H4 (cell line): Measurements from ENCODE around the gene TMEM178B. TPM values are rescaled to one million over a fixed set of nuclear protein-coding genes. Genes with fewer than 3 reads are reported as not detected.
"Not testable (repeated sequence)": the region's sequence is repeated elsewhere in the genome, so short reads cannot be mapped to it uniquely, and the experiment has no call there.

ENCODE experiments used
- DNase-seq: peaks from one replicate; pipeline ENCODE4 v3.0.0-alpha.2; 2015; ENCODE audit warnings: low spot score
- total RNA-seq: library from RNA; depleted of rRNA; stranded (reverse); fragments of >200 nt; shearing (Covaris generic); gene quantifications from 2 replicates; pipeline ENCODE4 v1.2.3, GENCODE V29; 2014

The TMEM178B gene
- total RNA-seq, 1 experiment from 2014 or later = 0.04 TPM

GRCh38 chr7:141074162-141074991 is 513 bp downstream of the TMEM178B start:
- no peak for DNase-seq

DNA sequence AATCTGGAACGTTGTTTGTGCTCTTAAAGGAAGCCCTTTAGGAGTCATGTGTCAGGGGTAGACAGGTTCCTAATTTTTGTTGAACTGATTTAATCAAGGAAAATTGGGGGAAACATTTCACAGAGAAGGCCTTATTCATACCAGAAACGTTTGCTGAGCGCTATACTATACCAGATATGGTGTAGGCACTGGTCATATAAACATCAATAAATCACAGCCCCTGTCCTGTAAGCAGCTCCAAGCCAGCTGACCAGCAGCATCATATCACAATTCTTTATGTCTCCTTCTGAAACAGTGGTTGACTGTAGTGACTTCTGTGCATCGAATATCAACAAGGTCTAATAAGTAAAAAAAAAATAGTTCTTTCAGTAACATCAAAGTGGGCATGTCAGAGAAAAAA is 1.1 kb downstream of the TMEM178B start:
- no peak for DNase-seq

DNA sequence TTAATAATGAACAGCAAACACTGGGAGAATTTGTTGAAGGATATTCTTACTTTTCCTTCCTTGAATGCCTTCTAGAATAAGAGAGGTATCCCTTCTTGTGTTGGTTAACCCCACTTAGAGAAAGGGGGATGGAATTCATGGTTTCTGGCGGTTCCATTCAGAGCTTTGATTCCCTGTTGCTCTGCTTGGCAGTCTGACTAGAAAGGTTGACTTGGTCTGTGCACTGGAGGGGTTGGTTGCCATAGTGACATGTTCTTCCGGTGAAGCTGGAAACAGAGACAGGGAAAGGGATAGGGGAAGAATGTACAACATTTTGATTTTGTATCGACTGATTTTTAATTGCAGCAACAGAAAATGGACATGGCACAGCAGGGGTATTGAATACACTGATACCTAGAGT is 2.5 kb downstream of the TMEM178B start:
- no peak for DNase-seq

DNA sequence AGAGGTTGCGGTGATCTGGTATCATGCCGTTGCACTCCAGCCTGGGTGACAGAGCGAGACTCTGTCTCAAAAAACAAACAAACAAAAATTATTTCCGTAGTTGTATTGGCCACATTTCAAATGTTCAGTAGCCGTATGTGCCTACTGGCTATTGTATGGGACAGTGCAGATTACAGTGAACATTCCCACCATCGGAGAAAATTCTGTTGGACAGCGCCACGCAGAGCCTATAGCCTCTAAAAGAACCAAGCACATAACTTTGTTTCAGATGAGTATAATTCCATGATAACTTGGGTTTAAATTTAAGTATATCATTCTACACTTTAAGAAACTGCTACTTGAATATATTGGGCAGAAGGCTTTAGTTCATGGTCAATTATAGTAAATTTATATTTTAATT is 5.4 kb downstream of the TMEM178B start:
- no peak for DNase-seq

GRCh38 chr7:141089490-141089889 is 15.6 kb downstream of the TMEM178B start:
- DNase-seq = not testable (repeated sequence)

DNA sequence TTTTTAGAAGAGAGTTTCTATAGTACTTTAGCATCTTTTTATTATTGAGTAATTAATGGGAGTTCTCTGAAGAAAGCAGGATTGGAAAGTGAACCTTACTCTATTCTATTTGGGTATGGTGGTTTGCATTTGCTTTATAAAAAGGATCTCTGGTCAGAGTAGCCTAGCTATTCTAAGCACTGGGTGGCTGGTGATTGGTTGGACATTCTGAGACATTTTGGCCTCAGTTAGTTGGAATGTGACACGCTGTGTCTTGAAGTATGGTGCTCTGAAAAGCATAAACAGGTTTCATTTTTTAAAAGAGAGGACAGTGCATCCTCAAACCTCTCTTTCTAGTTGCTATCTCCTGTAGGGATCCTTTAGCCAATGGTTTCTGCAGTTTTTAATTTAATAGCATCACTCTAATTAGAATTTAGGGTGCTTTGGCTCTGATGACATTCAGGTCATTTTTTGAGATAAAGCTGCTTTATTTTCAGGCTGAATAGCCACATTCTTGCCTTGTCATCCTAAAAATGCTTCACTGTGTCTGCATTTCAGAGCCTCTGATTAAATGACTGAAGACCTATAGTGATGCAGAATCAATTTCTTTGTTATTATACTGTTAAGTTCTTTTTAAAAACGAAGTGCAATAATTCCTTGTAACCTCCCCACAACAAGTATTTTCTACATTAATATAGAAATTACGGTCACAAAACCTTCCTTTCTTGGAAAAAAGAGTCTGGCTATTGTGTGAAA is 20.6 kb downstream of the TMEM178B start:
- DNase-seq = no peak

DNA sequence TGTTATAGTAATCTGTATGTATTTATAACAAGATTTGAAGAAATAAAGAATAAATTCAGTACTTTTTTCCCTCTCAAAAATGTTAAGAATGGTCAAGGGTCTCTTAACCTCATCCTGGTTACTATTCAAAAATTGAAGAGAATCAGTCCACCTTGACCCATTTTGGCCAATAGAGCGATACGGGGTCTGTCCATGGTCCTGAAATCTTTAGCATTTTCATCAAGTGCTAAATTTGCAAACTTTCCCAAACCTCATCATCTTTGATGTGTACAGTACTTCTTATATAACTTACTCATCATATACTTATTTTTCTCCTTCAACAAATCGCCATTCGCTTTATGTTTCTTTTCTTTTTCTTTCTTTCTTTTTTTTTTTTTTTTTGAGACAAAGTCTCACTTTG is 23.6 kb downstream of the TMEM178B start:
- no peak for DNase-seq

DNA sequence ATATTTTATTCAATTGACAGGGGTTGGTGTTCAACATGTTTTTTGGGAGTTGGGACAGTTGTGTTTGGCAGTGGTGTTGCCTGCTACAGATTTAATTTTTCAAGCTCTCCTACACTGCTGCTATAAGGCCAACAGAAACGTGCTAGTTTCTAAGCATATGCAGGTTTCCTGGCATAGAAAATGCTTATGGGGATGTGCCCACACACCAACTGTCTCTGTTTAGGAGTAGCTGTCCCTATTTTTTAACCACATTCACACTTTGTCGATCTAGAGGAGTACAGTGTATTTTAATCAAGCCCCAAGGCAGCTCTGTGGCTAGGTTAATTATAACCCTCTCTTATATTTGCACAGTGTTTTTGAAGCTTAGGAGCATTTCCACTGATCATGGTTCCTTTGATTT is 28.6 kb downstream of the TMEM178B start:
- DNase-seq = no peak

- DNase-seq = no peak
These were observed 30.1 kb downstream of the TMEM178B start for GRCh38 chr7:141103847-141104429.

- no peak for DNase-seq
These were observed 39.3 kb downstream of the TMEM178B start for GRCh38 chr7:141113131-141113530.

GRCh38 chr7:141114029-141114664 is 40.3 kb downstream of the TMEM178B start:
- DNase-seq = no peak

- DNase-seq = no peak
These were observed 42.1 kb downstream of the TMEM178B start for GRCh38 chr7:141115965-141116364.

DNA sequence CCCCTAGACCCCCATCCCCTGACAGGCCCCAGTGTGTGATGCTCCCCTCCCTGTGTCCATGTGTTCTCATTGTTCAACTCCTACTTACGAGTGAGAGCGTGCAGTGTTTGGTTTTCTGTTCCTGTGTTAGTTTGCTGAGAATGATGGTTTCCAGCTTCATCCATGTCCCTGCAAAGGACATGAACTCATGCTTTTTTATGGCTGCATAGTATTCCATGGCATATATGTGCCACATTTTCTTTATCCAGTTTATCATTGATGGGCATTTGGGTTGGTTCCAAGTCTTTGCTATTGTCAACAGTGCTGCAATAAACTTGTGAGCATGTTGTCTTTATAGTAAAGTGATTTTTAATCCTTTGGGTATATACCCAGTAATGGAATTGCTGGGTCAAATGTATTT is 42.8 kb downstream of the TMEM178B start:
- DNase-seq = not testable (repeated sequence)

- no peak for DNase-seq
These were observed 44.9 kb downstream of the TMEM178B start for GRCh38 chr7:141118767-141119166.

DNA sequence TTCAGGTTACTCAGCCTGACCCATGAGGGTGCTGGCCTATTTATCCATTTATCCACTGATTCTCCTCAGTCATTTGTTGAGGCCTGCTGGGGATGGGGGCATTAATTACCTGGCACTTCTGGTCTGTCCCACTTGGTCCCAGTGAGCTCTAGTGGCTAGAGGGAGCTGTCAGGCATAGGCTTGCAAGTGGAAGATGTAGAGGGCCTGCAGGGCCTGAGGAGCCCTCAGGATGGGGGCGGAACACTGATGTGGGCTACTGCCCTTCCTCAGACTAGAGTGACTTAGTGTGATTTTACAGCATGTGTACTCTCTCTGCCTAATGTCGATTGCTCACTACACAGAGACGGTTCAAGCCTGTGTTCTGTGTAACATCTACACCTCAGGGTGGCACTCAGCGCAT is 45.3 kb downstream of the TMEM178B start:
- DNase-seq = no peak

- no peak for DNase-seq
These were observed 48.9 kb downstream of the TMEM178B start for GRCh38 chr7:141122736-141123135.

DNA sequence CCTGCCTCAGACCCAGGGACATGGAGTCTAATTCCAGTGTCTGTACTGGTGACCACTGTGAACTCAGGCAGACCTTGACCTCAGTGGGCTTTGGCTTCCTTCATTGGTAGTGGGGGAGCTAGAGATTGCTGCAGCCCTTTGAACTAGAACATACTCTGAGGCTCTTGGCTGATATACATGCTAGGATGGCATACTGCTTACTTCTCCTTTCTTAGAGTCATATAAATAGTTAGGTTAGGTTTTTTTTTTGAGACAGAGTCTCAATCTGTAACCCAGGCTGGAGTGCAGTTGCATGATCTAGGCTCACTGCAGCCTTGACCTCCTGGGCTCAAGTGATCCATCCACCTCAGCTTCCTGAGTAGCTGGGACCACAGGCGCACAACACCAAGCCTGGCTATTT is 49.7 kb downstream of the TMEM178B start:
- no peak for DNase-seq

- DNase-seq = no peak
These were observed 52.2 kb downstream of the TMEM178B start for GRCh38 chr7:141126107-141126506.

- no peak for DNase-seq
These were observed 54.6 kb downstream of the TMEM178B start for GRCh38 chr7:141128506-141128905.

DNA sequence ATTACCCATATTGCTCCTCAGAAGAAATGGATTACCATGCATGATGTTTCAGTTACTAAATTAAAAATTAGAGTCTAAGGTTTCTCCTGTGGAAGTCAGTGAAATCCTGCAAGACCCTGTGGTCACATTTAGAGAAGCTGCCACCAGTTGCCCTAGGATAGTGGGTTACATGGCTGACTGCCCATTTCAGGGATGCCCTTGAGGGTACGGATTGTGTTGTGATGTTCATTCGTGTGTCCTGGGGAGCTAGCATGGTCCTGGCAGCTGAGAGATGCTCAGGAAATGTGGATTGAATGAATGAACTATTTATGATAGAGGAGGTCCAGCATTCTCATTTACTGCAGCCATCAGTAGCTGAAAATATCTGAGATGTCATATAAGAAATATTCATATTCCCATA is 55.1 kb downstream of the TMEM178B start:
- DNase-seq = no peak

GRCh38 chr7:141132671-141133070 is 58.8 kb downstream of the TMEM178B start:
- DNase-seq = no peak

DNA sequence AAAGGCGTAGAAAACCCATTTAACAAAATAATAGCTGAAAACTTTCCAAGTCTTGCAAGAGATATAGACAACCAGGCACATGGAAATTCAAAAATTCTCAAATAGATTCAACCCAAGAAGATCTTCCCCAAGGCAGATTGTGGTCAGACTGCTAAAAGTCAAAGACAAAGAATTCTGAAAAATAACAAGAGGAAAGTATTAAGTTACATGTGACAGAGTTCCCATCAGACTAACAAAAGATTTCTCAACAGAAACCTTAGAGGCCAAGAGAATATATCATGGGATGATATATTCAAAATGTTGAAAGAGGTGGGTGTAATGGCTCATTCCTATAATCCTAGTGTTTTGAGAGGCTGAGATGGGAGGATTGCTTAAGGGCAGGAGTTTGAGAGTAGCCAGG is 59.8 kb downstream of the TMEM178B start:
- no peak for DNase-seq
